Panc1 (cell line): Measurements from ENCODE around the gene RBM19.

ENCODE experiments used
- TF ChIP-seq, protein P1 (sequence below): fragments of 450-650 bp; IDR thresholded peaks from 2 replicates; pipeline ENCODE4 v1.5.1; 2017; ENCODE audit warnings: mild to moderate bottlenecking
- TF ChIP-seq, protein P2 (sequence below), 2 experiments: IDR thresholded peaks; 2 replicates each; pipeline ENCODE4 v1.6.1; 2011 to 2012; ENCODE audit warnings: low read depth in 2 of 2, control low read depth in 1 of 2, low read length in 1 of 2, mild to moderate bottlenecking in 1 of 2, moderate library complexity in 1 of 2; ENCODE audit not compliant: insufficient read depth in 1 of 2

DNA sequence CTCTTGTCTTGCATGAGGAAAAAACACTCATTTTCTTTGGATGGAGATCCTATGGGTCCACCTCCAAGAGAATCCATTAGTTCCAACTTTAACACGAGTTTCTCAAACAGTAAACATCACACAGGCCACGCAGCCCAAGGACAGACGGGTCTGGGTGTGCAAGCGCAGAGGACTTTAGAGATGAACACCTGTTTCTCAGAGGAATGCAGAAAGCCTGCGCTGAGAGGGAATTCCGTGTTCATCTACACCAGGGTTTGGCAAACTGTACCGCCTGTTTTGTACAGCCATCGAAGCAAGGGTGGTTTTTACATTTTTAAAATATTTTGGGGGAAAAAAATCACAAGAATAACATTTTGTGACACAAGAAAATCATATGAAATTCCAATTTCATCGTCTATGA, 79.4 kb downstream of the RBM19 start:
- TF ChIP-seq, protein P1, sequence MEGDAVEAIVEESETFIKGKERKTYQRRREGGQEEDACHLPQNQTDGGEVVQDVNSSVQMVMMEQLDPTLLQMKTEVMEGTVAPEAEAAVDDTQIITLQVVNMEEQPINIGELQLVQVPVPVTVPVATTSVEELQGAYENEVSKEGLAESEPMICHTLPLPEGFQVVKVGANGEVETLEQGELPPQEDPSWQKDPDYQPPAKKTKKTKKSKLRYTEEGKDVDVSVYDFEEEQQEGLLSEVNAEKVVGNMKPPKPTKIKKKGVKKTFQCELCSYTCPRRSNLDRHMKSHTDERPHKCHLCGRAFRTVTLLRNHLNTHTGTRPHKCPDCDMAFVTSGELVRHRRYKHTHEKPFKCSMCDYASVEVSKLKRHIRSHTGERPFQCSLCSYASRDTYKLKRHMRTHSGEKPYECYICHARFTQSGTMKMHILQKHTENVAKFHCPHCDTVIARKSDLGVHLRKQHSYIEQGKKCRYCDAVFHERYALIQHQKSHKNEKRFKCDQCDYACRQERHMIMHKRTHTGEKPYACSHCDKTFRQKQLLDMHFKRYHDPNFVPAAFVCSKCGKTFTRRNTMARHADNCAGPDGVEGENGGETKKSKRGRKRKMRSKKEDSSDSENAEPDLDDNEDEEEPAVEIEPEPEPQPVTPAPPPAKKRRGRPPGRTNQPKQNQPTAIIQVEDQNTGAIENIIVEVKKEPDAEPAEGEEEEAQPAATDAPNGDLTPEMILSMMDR: no peak
- TF ChIP-seq, protein P2, sequence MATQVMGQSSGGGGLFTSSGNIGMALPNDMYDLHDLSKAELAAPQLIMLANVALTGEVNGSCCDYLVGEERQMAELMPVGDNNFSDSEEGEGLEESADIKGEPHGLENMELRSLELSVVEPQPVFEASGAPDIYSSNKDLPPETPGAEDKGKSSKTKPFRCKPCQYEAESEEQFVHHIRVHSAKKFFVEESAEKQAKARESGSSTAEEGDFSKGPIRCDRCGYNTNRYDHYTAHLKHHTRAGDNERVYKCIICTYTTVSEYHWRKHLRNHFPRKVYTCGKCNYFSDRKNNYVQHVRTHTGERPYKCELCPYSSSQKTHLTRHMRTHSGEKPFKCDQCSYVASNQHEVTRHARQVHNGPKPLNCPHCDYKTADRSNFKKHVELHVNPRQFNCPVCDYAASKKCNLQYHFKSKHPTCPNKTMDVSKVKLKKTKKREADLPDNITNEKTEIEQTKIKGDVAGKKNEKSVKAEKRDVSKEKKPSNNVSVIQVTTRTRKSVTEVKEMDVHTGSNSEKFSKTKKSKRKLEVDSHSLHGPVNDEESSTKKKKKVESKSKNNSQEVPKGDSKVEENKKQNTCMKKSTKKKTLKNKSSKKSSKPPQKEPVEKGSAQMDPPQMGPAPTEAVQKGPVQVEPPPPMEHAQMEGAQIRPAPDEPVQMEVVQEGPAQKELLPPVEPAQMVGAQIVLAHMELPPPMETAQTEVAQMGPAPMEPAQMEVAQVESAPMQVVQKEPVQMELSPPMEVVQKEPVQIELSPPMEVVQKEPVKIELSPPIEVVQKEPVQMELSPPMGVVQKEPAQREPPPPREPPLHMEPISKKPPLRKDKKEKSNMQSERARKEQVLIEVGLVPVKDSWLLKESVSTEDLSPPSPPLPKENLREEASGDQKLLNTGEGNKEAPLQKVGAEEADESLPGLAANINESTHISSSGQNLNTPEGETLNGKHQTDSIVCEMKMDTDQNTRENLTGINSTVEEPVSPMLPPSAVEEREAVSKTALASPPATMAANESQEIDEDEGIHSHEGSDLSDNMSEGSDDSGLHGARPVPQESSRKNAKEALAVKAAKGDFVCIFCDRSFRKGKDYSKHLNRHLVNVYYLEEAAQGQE (IDR thresholded peaks at IDR 0.05; ENCODE audit: insufficient read depth in 1 of 2, low read depth in 2 of 2, low read length in 1 of 2): no peak
